Amniotic stem cell (primary cell): ENCODE results near the gene TLK1.
"Not testable (repeated sequence)": the region's sequence is repeated elsewhere in the genome, so short reads cannot be mapped to it uniquely, and the experiment has no call there.

Experiments
- DNase-seq: peaks from one replicate; lab custom pipeline; 2025; lab: John Stamatoyannopoulos, UW

TLK1 gene

DNA sequence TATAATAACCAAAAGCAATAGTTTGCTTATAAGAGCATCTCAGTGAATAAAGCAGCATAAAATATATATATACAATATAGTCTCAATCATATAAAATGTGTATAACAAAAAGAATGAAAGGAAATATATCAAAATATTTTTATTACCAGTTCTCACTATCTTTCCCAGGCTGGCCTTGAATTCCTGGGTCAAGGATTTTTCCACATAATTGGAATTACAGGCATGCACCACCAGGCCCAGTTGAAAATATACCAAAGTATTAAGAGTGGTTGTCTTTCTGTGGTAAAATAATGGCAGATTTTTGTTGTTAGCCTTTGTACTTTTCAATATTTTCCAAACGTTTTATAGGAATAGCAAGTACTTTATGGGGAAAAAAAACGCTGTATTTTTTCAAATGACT, 8.6 kb upstream of the TLK1 start:
- no peak for DNase-seq

DNA sequence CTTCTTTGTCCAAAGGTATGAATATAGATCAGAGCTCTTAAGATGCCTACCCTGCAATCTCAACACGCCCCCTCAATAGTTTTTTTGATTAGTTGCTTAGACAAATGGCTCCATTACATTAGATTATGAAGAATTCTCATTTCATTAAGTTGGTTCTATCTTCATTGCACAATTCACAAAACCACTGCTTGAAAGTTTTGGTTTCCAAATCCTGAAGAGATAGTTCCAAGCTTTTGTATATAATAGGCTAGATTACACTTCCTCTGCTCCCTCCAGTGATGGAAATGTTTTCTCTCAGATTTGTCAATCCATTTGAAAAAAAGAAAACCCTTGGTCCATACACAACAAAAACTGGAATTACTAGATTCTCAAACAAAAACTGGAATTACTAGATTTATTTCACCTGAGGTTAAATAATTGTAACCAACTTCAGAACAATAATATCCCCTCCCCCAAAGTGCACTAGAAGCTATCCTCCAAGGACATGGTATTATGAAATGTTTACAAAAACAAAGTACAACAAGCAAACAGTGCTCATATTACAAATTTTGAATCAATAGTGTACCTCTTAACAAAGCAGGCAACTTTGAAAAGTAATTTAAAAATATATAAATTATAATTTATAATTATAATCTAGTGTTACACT, 6.8 kb upstream of the TLK1 start:
- DNase-seq, result no peak

DNA sequence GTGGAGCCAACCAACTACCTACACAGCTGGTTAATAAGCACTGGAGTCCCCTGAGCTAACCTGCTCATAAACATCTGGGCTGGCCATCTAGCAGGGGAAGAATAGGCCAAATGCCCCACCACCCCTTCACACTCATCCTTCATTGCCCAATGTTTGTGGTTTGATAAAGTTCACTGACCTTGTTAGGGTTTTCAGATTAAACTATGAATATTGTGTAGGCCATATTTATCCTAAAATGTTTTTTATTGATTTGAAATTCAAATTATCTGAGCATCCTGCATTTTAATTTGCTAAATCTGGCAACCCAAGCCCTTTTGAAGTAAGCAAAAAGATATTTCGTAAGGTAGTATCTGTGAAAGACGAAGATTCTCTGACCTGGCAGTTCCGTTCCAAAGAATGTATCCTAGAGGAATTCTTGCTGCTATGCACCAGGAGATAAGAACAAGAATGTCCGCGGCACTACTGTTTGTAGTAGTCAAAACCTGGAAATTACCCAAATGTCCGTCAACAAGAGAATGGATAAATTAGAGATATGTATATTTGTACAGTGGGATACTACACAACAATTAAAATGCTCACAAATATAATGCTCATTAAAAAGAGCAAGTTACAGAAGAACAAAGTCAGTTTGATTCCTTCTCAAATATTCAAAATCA, 5.8 kb upstream of the TLK1 start:
- DNase-seq, result no peak

DNA sequence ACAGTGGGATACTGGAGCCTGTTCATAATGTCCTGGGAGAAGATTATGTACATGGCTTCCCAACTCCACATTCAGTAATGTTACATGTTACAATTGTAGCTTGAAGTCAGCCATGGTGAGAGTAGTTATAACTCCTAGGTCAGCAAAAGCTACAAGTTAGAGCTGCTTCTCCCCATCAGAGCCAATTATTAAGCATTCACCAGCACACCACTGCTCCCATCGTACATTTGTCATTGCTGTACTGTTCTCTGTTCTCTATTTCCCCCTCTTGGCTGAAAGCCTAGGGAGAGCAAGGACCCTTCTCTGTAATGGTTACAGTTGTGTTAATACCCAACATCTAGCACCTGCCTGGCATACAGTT, 5.3 kb upstream of the TLK1 start:
- no peak for DNase-seq

DNA sequence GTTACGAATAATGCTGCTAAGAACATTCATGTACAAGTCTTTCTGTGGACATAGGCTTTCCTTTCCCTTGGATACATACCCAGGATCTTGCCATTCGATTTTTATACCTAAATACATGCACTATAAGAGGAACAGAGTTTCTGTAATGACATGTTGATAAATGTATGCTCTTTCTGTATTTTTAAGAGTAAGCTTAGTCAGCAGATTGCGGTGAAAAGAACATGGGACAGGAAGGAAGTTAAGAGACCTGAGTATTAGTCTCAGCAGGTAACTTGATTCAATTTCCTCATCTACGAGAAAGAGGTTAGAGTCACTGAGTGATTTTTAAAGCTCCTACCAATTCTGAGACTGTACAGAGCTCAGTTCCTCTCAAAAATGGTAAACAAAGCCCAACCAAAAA, 2.6 kb upstream of the TLK1 start:
- no peak for DNase-seq

DNA sequence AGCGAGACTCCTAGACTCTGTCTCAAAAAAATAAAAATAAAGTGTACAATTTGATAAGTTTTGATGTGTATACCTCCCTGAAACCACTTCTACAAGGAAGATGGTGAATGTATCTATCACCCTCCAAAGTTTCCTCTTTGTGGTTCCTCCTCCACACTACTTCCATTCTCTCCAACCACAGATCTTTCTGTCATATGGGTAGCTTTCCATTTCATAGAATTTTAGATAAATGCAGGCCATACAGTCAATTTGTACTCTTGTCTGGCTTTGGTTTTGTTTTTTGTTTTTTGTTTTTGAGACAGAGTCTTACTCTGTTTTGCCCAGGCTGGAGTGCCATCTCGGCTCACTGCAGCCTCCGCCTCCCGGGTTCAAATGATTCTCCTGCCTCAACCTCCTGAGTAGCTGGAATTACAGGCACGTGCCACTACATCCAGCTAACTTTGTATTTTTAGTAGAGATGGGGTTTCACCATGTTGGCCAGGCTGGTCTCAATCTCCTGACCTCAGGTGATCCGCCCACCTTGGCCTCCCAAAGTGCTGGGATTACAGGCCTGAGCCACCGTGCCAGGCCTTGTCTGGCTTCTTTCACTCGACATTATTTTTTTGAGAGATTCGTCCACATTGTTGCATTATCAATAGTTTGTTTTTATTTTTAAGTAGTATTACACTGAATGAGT, 2.0 kb upstream of the TLK1 start:
- DNase-seq, result not testable (repeated sequence)

DNA sequence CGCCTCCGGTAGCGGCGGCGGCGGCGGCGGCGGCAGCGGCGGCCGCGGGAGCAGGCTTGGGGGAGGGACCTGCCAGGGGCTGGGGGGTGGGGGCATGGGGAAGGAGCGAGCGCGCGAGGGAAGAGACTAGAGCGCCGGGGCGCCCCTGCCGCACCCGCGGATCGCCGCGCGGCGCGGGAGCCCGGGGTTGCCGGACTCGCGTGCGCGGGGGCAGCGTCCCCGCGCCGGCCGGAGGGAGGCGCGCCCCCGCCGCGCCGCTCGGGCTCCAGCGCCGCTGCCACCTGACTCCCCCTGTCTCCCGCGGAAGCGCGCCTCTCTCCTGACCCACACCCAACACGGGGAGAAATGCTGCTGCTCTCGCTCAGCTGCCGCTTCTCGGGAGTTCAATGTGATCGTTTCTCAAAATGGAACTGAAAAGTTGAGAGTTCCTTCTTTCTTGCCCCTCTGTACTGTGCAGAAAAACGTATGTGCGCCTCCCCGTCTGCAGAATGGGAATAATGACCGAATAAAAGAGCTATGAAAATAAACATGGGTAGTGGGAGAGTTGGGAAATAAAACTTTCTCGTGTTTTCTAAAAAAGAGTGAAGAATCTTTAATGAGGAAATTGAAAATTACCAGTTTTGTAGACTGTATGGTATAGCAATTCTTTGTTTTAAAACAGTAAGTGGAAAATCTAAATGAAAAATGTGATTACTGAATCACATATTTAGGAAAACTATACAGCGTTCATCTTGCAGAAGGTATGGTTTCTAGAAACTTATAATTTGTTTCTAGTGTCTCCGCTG, 455 bp upstream of the TLK1 start:
- DNase-seq, result peak; percentile 43

DNA sequence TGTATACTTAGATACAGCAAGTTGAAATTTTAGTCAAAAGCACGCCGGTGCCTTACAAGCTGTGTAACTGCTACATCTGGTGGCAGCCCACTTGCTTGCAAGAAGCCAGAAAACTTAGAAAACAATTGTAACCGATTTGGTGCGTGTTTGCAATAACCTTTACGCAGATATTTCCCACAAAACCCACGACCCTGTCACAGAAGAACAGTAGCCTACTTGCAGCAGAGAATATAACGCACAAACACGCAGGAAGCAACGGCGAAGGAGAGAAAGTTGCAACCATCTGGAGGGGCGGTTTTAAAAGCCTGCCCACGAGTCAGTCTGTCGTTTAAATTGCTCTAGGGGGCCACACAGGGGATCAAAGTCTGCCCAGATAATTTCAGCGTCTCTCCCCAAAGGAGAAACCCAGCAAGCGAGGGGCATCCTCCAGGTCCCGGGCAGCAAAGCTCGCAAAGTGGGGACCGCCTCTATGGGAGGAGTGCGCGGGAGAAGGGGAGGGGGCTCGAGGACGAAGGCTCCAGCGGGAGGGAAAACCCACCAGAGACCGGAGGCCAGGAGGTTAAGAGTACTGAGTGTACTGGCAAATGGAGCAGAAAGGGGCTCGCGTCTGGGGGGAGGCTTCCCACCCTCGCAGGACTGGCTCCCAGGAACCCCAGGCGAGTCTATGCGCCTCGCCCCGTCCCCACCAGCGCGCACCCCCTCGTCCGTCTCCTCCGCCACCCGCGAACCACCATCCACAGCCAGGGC, 1.1 kb downstream of the TLK1 start:
- DNase-seq, result peak; percentile 64

DNA sequence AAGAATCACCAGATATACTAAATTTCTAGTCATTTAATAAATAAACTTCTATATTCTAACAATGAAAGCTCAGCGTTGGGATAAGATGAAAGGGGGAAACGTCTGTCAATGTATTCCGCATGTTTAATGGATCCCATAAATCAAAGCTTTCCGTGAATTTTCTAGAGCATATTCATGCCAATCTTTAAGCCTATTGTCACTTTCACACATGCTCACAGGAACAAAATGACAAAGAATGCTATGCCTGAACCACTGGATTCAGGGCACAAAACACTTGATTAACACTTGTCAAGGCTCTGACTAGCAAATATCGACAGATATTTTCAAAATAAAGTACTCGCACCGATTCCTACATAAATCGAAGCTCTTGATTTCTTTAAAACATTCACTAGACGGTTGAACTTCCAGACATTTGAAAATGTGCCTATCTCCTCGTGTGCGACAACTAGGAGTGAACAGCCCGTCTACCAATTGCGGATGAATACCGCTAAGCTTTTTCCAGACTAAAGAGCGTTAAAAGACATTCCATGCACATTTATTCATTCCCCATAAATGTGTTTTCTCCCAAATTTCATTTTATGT, 1.8 kb downstream of the TLK1 start:
- DNase-seq, result no peak

DNA sequence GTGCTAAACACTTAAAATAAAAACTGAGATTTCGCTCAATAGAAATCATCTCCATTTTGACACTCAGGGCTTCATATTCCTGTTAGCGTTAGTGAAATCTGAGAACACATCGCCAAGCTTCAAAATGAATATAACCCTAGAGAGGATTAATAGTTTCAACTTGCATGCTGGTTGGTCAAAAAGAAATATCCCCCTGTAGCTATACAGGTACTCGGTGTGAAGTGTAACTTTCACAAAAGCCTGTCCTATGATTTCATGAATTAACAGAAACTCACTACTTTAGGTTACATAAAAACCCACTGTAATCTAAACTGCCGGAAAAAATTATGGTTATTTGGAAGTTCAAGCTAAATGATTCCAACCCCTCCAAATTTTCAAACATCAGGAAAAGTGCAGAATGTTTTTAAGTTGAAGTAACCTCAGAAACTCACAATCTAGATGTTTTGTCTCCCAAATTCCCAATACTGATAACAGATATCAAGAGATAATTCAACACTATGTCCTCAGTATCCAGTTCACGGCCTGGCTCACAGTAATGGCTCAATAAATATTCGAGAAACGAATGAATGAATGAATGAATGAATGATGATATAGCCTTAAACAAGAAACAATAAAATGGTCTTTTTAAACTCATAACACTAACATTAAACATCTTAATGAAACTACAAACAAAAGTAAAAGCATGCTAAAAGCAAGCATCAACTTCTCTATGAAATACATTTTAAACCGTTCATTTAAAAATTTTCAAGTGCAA, 2.5 kb downstream of the TLK1 start:
- no peak for DNase-seq

DNA sequence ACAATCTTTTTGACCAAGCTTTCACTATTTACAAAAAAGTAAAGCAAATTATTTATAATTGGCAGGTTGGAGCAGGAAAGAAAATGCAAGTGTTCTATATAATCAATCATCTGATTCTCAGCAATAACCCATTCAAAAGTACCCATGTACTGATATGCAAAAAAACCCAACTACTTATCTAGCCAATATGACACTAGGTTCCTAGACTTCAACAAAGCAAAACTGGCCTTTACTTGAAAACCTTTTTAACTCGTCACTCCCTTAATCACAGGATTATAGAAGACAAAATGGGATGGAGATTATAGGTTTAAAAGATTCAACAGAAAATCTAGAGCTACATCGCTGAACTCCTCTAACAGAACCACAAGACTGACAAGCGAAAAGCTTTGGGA, 3.6 kb downstream of the TLK1 start:
- no peak for DNase-seq

DNA sequence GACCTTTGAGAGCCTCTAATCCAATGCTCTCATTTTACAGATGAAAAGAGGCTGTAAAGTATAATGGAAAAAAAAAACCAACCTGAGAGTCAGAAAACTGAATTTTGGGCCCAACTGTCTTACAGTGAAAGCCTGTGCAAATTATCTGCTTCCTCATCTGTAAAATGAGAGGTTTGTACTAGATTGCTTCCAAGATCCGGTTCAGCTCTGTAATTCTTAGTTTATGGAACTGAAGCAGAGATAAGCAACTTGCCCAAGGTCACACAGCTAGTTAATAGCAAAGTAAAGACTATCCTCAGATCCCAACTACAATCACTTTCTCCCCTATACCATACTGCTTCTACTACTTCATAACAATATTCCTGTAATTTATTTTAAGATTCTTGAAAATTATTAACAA, 6.3 kb downstream of the TLK1 start:
- no peak for DNase-seq

DNA sequence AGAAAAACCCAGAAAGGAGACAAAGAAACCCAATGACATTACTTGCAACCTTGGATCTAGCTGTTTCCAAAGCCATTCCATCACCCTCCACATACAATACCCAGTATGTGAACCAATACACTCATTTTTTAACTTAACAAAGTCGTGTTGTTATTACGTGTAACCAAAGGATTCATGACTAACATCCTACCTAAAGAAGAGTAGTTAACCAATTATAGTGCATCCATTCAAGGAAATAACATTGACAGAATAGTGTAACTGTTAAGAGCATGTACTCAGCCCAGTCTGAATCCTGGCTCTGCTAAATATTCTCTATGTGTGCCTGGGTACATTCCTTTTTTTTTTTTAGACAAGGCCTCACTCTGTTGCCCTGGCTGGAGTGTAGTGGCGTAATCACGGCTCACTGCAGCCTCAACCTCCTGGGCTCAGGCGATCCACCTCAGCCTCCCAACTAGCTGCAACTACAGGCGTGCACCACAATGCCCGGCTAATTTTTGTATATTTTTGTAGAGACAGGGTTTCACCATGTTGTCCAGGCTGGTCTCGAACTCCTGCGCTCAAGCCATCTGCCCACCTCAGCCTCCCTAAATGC, 9.9 kb downstream of the TLK1 start:
- DNase-seq, result no peak

DNA sequence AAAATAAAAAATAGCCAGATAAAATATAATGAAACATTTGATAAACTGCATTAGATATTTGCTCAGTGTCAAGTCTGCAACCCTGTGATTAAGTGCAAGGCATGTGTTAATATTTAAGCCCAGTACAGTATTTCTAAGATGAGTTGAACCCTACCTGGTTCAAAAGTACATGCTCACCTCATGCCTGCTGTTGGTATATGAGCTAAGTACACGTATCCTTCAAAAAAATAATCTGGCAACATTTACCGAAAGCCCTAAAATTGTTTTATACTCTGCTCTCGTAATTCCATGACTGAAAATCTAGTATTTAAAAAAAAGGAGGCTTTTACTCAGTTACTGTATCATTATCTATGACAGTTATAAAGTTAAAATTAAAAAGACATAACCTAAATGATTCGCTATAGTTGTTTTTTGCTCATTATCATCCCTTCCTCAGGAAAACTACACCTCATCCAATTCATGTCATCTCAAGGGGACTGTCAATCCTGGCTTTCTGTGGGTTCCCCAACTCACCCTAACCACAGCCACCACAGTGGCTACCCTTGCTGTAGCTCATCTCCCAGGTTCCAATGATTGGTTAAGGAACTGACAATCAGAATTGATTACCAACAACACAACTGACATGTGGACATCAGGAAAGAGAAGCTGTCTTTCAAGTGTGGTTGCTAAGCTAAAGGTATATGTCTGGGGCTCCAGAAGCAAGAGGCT, 10.6 kb downstream of the TLK1 start:
- no peak for DNase-seq

DNA sequence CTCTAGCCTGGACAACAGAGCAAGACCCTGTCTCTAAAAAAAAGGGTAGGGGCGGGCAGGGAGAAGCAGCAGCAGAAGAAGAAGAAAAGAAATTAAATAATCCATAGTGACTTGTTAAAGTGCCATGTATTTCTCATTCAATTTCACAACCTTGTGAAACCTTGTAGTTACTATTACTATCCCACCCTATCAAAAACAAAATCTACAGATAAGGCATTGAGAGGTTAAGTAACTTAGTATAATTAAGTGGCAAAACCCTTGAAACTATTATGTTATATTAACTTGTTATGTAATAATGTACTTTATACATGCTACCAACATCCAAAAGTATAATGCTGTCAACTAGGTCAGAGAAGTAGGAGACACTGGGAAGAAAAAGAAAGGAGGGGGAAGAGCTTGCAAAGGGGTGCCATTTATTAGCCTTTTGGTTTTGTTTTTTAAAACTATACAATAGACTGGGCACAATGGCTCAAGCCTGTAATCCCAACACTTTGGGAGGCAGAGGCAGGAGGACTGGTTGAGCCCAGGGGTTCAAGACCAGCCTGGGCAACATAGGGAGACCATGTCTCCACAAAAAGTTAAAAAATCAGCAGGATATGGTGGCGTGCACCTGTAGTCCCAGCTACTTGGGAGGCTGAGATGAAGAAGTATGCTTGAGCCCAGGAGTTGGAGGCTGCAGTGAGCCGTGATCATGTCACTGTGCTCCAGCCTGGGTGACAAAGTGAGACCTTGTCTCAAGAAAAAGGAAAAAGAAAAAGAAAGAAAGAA, 11.3 kb downstream of the TLK1 start:
- no peak for DNase-seq

DNA sequence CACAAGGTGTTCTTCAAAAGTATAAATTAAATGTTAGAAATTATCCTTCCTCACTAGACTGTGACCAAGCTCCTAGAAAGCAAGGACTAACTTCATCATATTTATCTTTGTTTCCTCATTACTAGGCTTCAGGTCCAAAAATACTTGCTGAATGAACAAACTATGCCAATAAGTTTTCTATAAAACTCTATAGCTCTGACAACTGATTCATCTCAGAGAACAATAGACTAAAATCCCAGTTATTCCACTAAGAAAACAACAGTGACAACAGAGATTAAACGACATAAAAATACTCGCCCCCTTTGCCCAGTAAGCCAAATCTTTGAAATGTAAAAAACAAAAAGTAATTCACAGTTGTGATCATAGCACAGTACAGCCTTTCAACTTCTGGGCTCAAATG, 13.6 kb downstream of the TLK1 start:
- no peak for DNase-seq

DNA sequence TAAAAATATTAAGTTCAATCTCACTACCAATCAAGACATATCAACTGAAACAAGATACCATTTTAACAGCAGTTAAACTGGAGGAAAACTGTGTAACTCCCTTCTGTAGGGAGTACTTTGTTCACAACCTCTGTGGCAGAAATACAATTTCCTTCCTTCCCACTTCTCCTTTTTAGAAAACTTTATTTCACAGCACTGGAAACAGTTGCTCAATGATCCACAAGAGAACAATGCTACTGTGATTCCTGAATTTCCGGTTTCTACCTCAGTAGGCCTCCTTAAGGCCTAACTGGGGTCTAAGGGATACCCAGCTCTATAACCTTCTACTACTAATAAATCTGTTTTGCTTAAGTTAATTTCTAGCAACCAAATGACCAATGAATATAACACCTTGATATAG, 14.1 kb downstream of the TLK1 start:
- no peak for DNase-seq

DNA sequence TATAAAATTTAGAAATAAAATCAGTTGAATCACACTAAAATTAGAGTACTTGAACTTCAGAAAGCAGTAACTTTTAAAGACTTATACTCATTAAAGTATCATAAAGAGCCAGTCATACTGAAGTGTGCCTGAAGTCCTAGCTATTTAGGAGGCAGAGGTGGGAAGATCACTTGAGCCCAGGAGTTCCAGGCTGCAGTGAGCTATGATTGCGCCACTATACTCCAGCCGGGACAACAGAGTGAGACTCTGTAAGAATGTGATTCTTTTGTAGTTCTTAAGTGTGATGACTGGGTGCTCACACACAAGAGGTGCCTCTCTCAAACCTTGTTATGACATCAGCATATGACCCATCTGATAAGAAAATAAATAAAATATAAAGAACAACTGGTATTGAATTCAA, 14.6 kb downstream of the TLK1 start:
- no peak for DNase-seq

DNA sequence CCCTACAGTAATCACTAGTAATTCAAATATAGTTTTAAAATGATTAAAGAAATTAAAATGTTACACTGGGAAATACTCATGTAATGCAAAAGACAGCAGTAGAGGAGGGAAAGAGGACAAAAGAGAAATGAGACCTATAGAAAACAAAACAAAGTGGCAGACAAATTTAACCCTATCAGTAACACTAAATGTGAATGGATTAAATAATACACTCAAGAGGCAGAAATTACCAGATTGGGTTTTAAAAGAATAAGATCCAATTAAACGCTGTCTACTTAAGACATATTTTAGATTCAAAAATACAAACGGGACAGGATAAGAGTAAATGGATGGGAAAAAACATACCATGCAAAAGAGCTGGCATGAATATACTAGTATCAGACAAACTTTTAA, 17.0 kb downstream of the TLK1 start:
- no peak for DNase-seq
